NCI-H345 treated with DMSO at 0.1 percent for 48 hours (cell line): ENCODE data around the gene VWF.
"Not testable (repeated sequence)": the region's sequence is repeated elsewhere in the genome, so short reads cannot be mapped to it uniquely, and the experiment has no call there.

Experiments used
- DNase-seq: peaks from one replicate; lab custom pipeline; 2025; ENCODE audit not compliant: unreplicated experiment; lab: John Stamatoyannopoulos, UW

The VWF gene

GRCh38 chr12:6146509-6146908 lies 22.0 kb upstream of the VWF start:
- DNase-seq, result no peak

GRCh38 chr12:6145564-6145963 lies 21.1 kb upstream of the VWF start:
- DNase-seq, result no peak

- DNase-seq, result no peak
These were observed 18.8 kb upstream of the VWF start for GRCh38 chr12:6143303-6143675.

GRCh38 chr12:6142368-6143302 lies 18.2 kb upstream of the VWF start:
- not testable (repeated sequence) for DNase-seq

GRCh38 chr12:6141731-6142367 lies 17.4 kb upstream of the VWF start:
- DNase-seq, result not testable (repeated sequence)

- no peak for DNase-seq
These were observed 16.4 kb upstream of the VWF start for GRCh38 chr12:6140651-6141447.

GRCh38 chr12:6135071-6135470 lies 10.6 kb upstream of the VWF start:
- no peak for DNase-seq

- no peak for DNase-seq
These were observed 9.2 kb upstream of the VWF start for GRCh38 chr12:6133642-6134041.

GRCh38 chr12:6132496-6132895 lies 8.0 kb upstream of the VWF start:
- no peak for DNase-seq

GRCh38 chr12:6125310-6125608 lies 789 bp upstream of the VWF start:
- no peak for DNase-seq

- DNase-seq, result no peak
These were observed 1.2 kb downstream of the VWF start for GRCh38 chr12:6123258-6123657.

GRCh38 chr12:6122201-6122600 lies 2.3 kb downstream of the VWF start:
- DNase-seq, result no peak

GRCh38 chr12:6120796-6121473 lies 3.5 kb downstream of the VWF start:
- no peak for DNase-seq

GRCh38 chr12:6118891-6119568 lies 5.4 kb downstream of the VWF start:
- DNase-seq, result no peak

GRCh38 chr12:6116471-6117021 lies 7.9 kb downstream of the VWF start:
- DNase-seq, result no peak

- DNase-seq, result no peak
These were observed 9.1 kb downstream of the VWF start for GRCh38 chr12:6115389-6115788.

- no peak for DNase-seq
These were observed 10.0 kb downstream of the VWF start for GRCh38 chr12:6114476-6114870.

GRCh38 chr12:6113691-6114475 lies 10.6 kb downstream of the VWF start:
- no peak for DNase-seq

GRCh38 chr12:6112004-6112403 lies 12.5 kb downstream of the VWF start:
- no peak for DNase-seq

GRCh38 chr12:6110006-6110405 lies 14.5 kb downstream of the VWF start:
- no peak for DNase-seq
